HCT116 (cell line): ENCODE results near the gene BRWD1. TPM values are rescaled to one million over a fixed set of nuclear protein-coding genes. Genes with fewer than 3 reads are reported as not detected.

Experiments
- ATAC-seq: fragments of 200-7000 bp; cut with Tn5 transposase; 2 replicates; pipeline ENCODE4 v1.9.1; 2020; ENCODE audit warnings: mild to moderate bottlenecking, moderate library complexity
- BruUV-seq: library from RNA; stranded (reverse); fragments of 400-500 nt; replicated peaks from 2 replicates; lab custom pipeline; 2021; lab: Mats Ljungman, UMichigan
- CTCF ChIA-PET: fragments of 300-600 bp; sonication (Branson Sonifier 250); formaldehyde crosslinking; loops from one replicate; lab custom pipeline; 2021; ENCODE audit warnings: antibody characterized with exemption; lab: Charles Lee
- POLR2A ChIA-PET: fragments of 300-600, 350-600 bp; sonication (Branson Sonifier 250); formaldehyde crosslinking; loops from one replicate; lab custom pipeline; 2021; ENCODE audit warnings: antibody characterized with exemption; lab: Charles Lee
- RAD21 ChIA-PET, 2 experiments: fragments of 300-600 bp; sonication (Branson Sonifier 250); formaldehyde crosslinking; loops; one replicate each; lab custom pipeline; 2023; ENCODE audit warnings: low total read pairs in 2 of 2; ENCODE audit not compliant: uncharacterized antibody in 2 of 2, unreplicated experiment in 2 of 2, low non-redundant PET in 1 of 2; lab: Charles Lee
- DNase-seq: peaks from one replicate; pipeline ENCODE4 v3.0.0-alpha.2; 2010; ENCODE audit warnings: low read depth, low spot score
- H2AFZ ChIP-seq: fragments of 200-600 bp; shearing (Covaris generic), sonication (generic); 2 replicates; pipeline ENCODE4 v1.6.1; 2017; ENCODE audit warnings: low read depth, mixed run types, mixed read lengths, antibody characterized with exemption, low read length; ENCODE audit not compliant: poor library complexity, severe bottlenecking
- H3K27ac ChIP-seq: 2 replicates; pipeline ENCODE4 v1.5.1; 2012; ENCODE audit warnings: low read depth, low read length
- H3K27me3 ChIP-seq: fragments of 200-600 bp; sonication (generic); 2 replicates; pipeline ENCODE4 v1.6.1; 2016; ENCODE audit warnings: mixed run types, low read length, mixed read lengths; ENCODE audit not compliant: insufficient read depth
- H3K36me3 ChIP-seq, 2 experiments: fragments of 200-500 bp in 1 of 2; fragments of 200-600 bp in 1 of 2; sonication (Bioruptor generic) in 1 of 2; sonication (generic) in 1 of 2; 2 replicates each; pipeline versions ENCODE4 v1.5.1 to v1.6.1; 2014 to 2016; ENCODE audit warnings: low read length in 2 of 2, inconsistent platforms in 1 of 2, mixed read lengths in 1 of 2, mixed run types in 1 of 2; ENCODE audit not compliant: insufficient read depth in 2 of 2, control insufficient read depth in 1 of 2
- H3K4me1 ChIP-seq, 2 experiments: fragments of 200-600 bp in 1 of 2; sonication (generic) in 1 of 2; 2 replicates each; pipeline versions ENCODE4 v1.5.1 to v1.6.1; 2012 to 2017; ENCODE audit warnings: low read length in 2 of 2, inconsistent platforms in 1 of 2, mild to moderate bottlenecking in 1 of 2, mixed read lengths in 1 of 2, mixed run types in 1 of 2, moderate library complexity in 1 of 2; ENCODE audit not compliant: insufficient read depth in 2 of 2, control insufficient read depth in 1 of 2
- H3K4me2 ChIP-seq: fragments of 200-600 bp; sonication (generic); 2 replicates; pipeline ENCODE4 v1.6.1; 2017; ENCODE audit warnings: mixed run types, low read length, mixed read lengths
- H3K4me3 ChIP-seq, 2 experiments: fragments of 200-600 bp in 1 of 2; sonication (generic) in 1 of 2; replicated peaks in 1 of 2; 2 replicates each; pipeline ENCODE4 v1.5.1; 2011 to 2016; ENCODE audit warnings: low read length in 2 of 2, control low read depth in 1 of 2, low read depth in 1 of 2, mild to moderate bottlenecking in 1 of 2, mixed read lengths in 1 of 2, mixed run types in 1 of 2
- H3K79me2 ChIP-seq: fragments of 200-600 bp; sonication (generic); 2 replicates; pipeline ENCODE4 v1.6.1; 2017; ENCODE audit warnings: mild to moderate bottlenecking, mixed run types, low read length, moderate library complexity, mixed read lengths; ENCODE audit not compliant: insufficient read depth
- H3K9ac ChIP-seq: fragments of 200-600 bp; sonication (generic); 2 replicates; pipeline ENCODE4 v1.6.1; 2016; ENCODE audit warnings: low read length, mixed read lengths
- H3K9me2 ChIP-seq: fragments of 200-600 bp; sonication (generic), shearing (Covaris generic); 2 replicates; pipeline ENCODE4 v1.6.1; 2017; ENCODE audit warnings: mixed run types, mild to moderate bottlenecking, moderate library complexity; ENCODE audit not compliant: insufficient read depth
- H3K9me3 ChIP-seq, 2 experiments: fragments of 200-500 bp in 1 of 2; fragments of 200-600 bp in 1 of 2; sonication (Bioruptor generic) in 1 of 2; sonication (generic) in 1 of 2; 2 replicates each; pipeline ENCODE4 v1.6.1; 2014 to 2017; ENCODE audit warnings: low read length in 2 of 2, mixed read lengths in 2 of 2, inconsistent platforms in 1 of 2, low read depth in 1 of 2, mild to moderate bottlenecking in 1 of 2, mixed run types in 1 of 2, moderate library complexity in 1 of 2; ENCODE audit not compliant: control insufficient read depth in 1 of 2, insufficient read depth in 1 of 2
- H4K20me1 ChIP-seq: fragments of 200-600 bp; sonication (generic), shearing (Covaris generic); 2 replicates; pipeline ENCODE4 v1.6.1; 2017; ENCODE audit warnings: mixed run types, mild to moderate bottlenecking, moderate library complexity; ENCODE audit not compliant: insufficient read depth
- ELF1 ChIP-seq: IDR thresholded peaks from 2 replicates; pipeline ENCODE4 v1.6.1; 2012; ENCODE audit warnings: low read depth, borderline replicate concordance
- EZH2phosphoT487 ChIP-seq: fragments of 200-600 bp; IDR thresholded peaks from 2 replicates; pipeline ENCODE4 v1.6.1; 2018; ENCODE audit warnings: antibody characterized with exemption, borderline replicate concordance
- JUND ChIP-seq: IDR thresholded peaks from 2 replicates; pipeline ENCODE4 v1.6.1; 2012
- POLR2A ChIP-seq: IDR thresholded peaks from 2 replicates; pipeline ENCODE4 v1.7.0; 2011; ENCODE audit warnings: borderline replicate concordance; ENCODE audit not compliant: insufficient read depth, insufficient read length; ENCODE audit errors: extremely low read depth
- SP1 ChIP-seq: IDR thresholded peaks from 2 replicates; pipeline ENCODE4 v1.6.1; 2012; ENCODE audit warnings: low read depth
- YY1 ChIP-seq: IDR thresholded peaks from 2 replicates; pipeline ENCODE4 v1.6.1; 2011; ENCODE audit warnings: low read length, low read depth, moderate library complexity, mild to moderate bottlenecking; ENCODE audit not compliant: insufficient replicate concordance; ENCODE audit errors: extremely low read depth
- ZNF274 ChIP-seq: fragments of 200-500 bp; sonication (Bioruptor generic); IDR thresholded peaks from 2 replicates; pipeline ENCODE4 v1.6.1; 2014; ENCODE audit warnings: mild to moderate bottlenecking, low read depth, low read length, inconsistent platforms
- intact Hi-C: fragments of 100-400 bp; cut with micrococcal nuclease; formaldehyde crosslinking; loops from 2 replicates; pipeline ENCODE4 v1.10.0; 2022
- total RNA-seq: library from RNA; stranded (reverse); gene quantifications from one replicate; pipeline ENCODE4 v1.2.1, GENCODE V29; 2021; ENCODE audit not compliant: unreplicated experiment
- TF ChIP-seq, protein P1 (sequence below): IDR thresholded peaks from 2 replicates; pipeline ENCODE4 v1.6.1; 2012; ENCODE audit warnings: low read depth
- TF ChIP-seq, protein P2 (sequence below), 3 experiments: fragments of 200-600 bp in 1 of 3; sonication (generic) in 1 of 3; IDR thresholded peaks in 2 of 3; conservative IDR thresholded peaks in 1 of 3; 2 replicates each; pipeline ENCODE4 v1.5.1; 2012 to 2017; ENCODE audit warnings: low read depth in 2 of 3, low read length in 2 of 3, antibody characterized with exemption in 1 of 3, borderline replicate concordance in 1 of 3, control low read depth in 1 of 3, mild to moderate bottlenecking in 1 of 3, mixed read lengths in 1 of 3, mixed run types in 1 of 3, moderate library complexity in 1 of 3; ENCODE audit not compliant: insufficient read depth in 1 of 3
- TF ChIP-seq, protein P3 (sequence below): IDR thresholded peaks from 2 replicates; pipeline ENCODE4 v1.6.1; 2011; ENCODE audit warnings: mild to moderate bottlenecking, low read length, moderate library complexity; ENCODE audit not compliant: insufficient replicate concordance; ENCODE audit errors: extremely low read depth

The BRWD1 gene
- total RNA-seq, 1 experiment from 2014 or later: 33.1 TPM

DNA sequence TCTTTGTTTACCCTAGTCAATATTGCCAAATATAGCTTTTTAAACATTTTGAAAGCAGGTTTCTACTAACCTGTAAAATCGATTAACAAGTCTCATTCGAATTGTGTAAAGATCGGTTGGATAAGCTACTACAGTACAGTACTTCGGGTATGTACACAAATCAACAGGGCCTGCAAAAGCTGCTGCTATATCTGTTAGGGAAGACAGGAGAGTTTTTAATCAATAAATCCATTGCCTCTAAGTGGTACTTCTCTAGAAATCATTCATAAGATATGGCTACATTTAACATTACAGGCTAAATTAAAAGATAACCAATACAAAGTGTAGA is 95.4 kb downstream of the BRWD1 start:
- Histone ChIP-seq H3K9me3 (no peaks in the 10 kb centered on the region), H3K27me3 (no peaks in the 10 kb centered on the region), H4K20me1 (no peaks in the 10 kb centered on the region), H3K36me3 (peaks cover 7 to 22% of the 10 kb centered on the region in 2 experiments; a peak in 3 of 4 replicates), H3K27ac (no peak overlapping the region), H3K79me2 (peaks cover 1% of the 10 kb centered on the region), H3K9ac (no peak overlapping the region), H2AFZ (no peak overlapping the region), H3K4me3 (no peak overlapping the region), H3K4me2 (no peak overlapping the region), H3K4me1 (no peaks in the 10 kb centered on the region), H3K9me2 (no peaks in the 10 kb centered on the region)
- ChIA-PET RAD21 (no interaction called here), CTCF (no interaction called here), POLR2A (no interaction called here)
- no peak for TF ChIP-seq JUND
- TF ChIP-seq EZH2phosphoT487: no peak
- no peak for TF ChIP-seq SP1
- TF ChIP-seq, protein P1, sequence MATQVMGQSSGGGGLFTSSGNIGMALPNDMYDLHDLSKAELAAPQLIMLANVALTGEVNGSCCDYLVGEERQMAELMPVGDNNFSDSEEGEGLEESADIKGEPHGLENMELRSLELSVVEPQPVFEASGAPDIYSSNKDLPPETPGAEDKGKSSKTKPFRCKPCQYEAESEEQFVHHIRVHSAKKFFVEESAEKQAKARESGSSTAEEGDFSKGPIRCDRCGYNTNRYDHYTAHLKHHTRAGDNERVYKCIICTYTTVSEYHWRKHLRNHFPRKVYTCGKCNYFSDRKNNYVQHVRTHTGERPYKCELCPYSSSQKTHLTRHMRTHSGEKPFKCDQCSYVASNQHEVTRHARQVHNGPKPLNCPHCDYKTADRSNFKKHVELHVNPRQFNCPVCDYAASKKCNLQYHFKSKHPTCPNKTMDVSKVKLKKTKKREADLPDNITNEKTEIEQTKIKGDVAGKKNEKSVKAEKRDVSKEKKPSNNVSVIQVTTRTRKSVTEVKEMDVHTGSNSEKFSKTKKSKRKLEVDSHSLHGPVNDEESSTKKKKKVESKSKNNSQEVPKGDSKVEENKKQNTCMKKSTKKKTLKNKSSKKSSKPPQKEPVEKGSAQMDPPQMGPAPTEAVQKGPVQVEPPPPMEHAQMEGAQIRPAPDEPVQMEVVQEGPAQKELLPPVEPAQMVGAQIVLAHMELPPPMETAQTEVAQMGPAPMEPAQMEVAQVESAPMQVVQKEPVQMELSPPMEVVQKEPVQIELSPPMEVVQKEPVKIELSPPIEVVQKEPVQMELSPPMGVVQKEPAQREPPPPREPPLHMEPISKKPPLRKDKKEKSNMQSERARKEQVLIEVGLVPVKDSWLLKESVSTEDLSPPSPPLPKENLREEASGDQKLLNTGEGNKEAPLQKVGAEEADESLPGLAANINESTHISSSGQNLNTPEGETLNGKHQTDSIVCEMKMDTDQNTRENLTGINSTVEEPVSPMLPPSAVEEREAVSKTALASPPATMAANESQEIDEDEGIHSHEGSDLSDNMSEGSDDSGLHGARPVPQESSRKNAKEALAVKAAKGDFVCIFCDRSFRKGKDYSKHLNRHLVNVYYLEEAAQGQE: no peak
- TF ChIP-seq, protein P2, sequence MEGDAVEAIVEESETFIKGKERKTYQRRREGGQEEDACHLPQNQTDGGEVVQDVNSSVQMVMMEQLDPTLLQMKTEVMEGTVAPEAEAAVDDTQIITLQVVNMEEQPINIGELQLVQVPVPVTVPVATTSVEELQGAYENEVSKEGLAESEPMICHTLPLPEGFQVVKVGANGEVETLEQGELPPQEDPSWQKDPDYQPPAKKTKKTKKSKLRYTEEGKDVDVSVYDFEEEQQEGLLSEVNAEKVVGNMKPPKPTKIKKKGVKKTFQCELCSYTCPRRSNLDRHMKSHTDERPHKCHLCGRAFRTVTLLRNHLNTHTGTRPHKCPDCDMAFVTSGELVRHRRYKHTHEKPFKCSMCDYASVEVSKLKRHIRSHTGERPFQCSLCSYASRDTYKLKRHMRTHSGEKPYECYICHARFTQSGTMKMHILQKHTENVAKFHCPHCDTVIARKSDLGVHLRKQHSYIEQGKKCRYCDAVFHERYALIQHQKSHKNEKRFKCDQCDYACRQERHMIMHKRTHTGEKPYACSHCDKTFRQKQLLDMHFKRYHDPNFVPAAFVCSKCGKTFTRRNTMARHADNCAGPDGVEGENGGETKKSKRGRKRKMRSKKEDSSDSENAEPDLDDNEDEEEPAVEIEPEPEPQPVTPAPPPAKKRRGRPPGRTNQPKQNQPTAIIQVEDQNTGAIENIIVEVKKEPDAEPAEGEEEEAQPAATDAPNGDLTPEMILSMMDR (IDR thresholded peaks at IDR 0.05 in 2 of 3, conservative IDR thresholded peaks at IDR 0.05 in 1 of 3; ENCODE audit: borderline replicate concordance in 1 of 3, insufficient read depth in 1 of 3, low read depth in 2 of 3, low read length in 2 of 3): no peak
- TF ChIP-seq ELF1: no peak
- TF ChIP-seq ZNF274: no peak
- TF ChIP-seq POLR2A: no peak
- TF ChIP-seq YY1: no peak
- TF ChIP-seq, protein P3, sequence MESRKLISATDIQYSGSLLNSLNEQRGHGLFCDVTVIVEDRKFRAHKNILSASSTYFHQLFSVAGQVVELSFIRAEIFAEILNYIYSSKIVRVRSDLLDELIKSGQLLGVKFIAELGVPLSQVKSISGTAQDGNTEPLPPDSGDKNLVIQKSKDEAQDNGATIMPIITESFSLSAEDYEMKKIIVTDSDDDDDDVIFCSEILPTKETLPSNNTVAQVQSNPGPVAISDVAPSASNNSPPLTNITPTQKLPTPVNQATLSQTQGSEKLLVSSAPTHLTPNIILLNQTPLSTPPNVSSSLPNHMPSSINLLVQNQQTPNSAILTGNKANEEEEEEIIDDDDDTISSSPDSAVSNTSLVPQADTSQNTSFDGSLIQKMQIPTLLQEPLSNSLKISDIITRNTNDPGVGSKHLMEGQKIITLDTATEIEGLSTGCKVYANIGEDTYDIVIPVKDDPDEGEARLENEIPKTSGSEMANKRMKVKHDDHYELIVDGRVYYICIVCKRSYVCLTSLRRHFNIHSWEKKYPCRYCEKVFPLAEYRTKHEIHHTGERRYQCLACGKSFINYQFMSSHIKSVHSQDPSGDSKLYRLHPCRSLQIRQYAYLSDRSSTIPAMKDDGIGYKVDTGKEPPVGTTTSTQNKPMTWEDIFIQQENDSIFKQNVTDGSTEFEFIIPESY: no peak
- intact Hi-C loops: no loop called here
- ATAC-seq (no peak), DNase-seq (no peak)
- no TSS peak for BruUV-seq
